GM23338 (cell line): ENCODE results near the gene MAP1B.

Experiments
- CREB1 ChIP-seq: fragments of 250-450 bp; sonication (Bioruptor Pico); IDR thresholded peaks from 2 replicates; pipeline ENCODE4 v1.5.0; 2020; ENCODE audit warnings: low read depth, mild to moderate bottlenecking, moderate library complexity
- CTCF ChIP-seq, 2 experiments: fragments of 200-600 bp in 1 of 2; sonication (generic) in 1 of 2; conservative IDR thresholded peaks; 2 replicates each; pipeline versions ENCODE4 v1.5.1 to v1.6.1; 2016 to 2017; ENCODE audit warnings: antibody characterized with exemption in 2 of 2, low read depth in 2 of 2, mild to moderate bottlenecking in 2 of 2, moderate library complexity in 1 of 2
- EZH2 ChIP-seq: fragments of 200-600 bp; sonication (generic); IDR thresholded peaks from one replicate; pipeline ENCODE4 v1.8.0; 2017; ENCODE audit warnings: antibody characterized with exemption, mild to moderate bottlenecking, low read depth; ENCODE audit not compliant: unreplicated experiment
- POLR2AphosphoS5 ChIP-seq: IDR thresholded peaks from 2 replicates; pipeline ENCODE4 v1.6.1; 2016; ENCODE audit warnings: antibody characterized with exemption, low read depth
- STAT1 ChIP-seq: IDR thresholded peaks from one replicate; pipeline ENCODE4 v1.6.1; 2016; ENCODE audit warnings: antibody characterized with exemption; ENCODE audit not compliant: unreplicated experiment

GRCh38 chr5:72137826-72138409 lies 30.6 kb downstream of the MAP1B start:
- TF ChIP-seq CTCF (conservative IDR thresholded peaks at IDR 0.05; ENCODE audit: low read depth in 2 of 2) (peak; percentile 42 to 53), EZH2 (no peak), POLR2AphosphoS5 (no peak), CREB1 (CRISPR knock-in tag) (no peak), STAT1 (no peak)
